ENCODE data around the gene ADPRS.
A peak's percentile ranks its signal among the peaks of the same experiment; 100 is the strongest.

ADPRS gene

GRCh38 chr1:36109041-36109679, 20.5 kb downstream of the ADPRS start:
- peak; percentile 76 for DNase-seq

- no peak for DNase-seq
Measured at GRCh38 chr1:36111151-36111550, 22.5 kb downstream of the ADPRS start.

GRCh38 chr1:36112823-36113222, 24.1 kb downstream of the ADPRS start:
- no peak for DNase-seq

- DNase-seq = no peak
Measured at GRCh38 chr1:36114371-36114770, 25.7 kb downstream of the ADPRS start.

GRCh38 chr1:36115200-36115669, 26.5 kb downstream of the ADPRS start:
- DNase-seq = no peak

GRCh38 chr1:36115931-36116330, 27.2 kb downstream of the ADPRS start:
- DNase-seq = no peak

GRCh38 chr1:36116901-36117300, 28.2 kb downstream of the ADPRS start:
- DNase-seq = no peak

GRCh38 chr1:36118447-36119204, 29.9 kb downstream of the ADPRS start:
- no peak for DNase-seq

- no peak for DNase-seq
Measured at GRCh38 chr1:36119456-36119855, 30.8 kb downstream of the ADPRS start.

GRCh38 chr1:36122062-36123030, 33.7 kb downstream of the ADPRS start:
- DNase-seq = no peak

- no peak for DNase-seq
Measured at GRCh38 chr1:36123356-36123755, 34.7 kb downstream of the ADPRS start.

- DNase-seq = no peak
Measured at GRCh38 chr1:36124404-36125128, 35.9 kb downstream of the ADPRS start.

GRCh38 chr1:36125129-36125991, 36.7 kb downstream of the ADPRS start, which contains the start of gene COL8A2:
Gene COL8A2 (minus strand): TSS chr1:36125222. CDS start chr1:36100242, 24,980 bp downstream.
- peak; percentile 63 for DNase-seq

- DNase-seq = no peak
Measured at GRCh38 chr1:36126005-36126716, 37.5 kb downstream of the ADPRS start.

- DNase-seq = no peak
Measured at GRCh38 chr1:36126797-36127500, 38.3 kb downstream of the ADPRS start.

GRCh38 chr1:36128126-36128904, 39.6 kb downstream of the ADPRS start:
- DNase-seq = no peak

- no peak for DNase-seq
Measured at GRCh38 chr1:36128905-36129206, 40.2 kb downstream of the ADPRS start.

- DNase-seq = no peak
Measured at GRCh38 chr1:36132029-36132428, 43.3 kb downstream of the ADPRS start.

GRCh38 chr1:36133484-36133883, 44.8 kb downstream of the ADPRS start:
- DNase-seq = no peak

Data from activated CD8-positive, alpha-beta memory T cell treated with anti-CD3 and anti-CD28 coated beads for 24 hours (primary cell).